K562 (cell line): ENCODE measurements around the gene ZNF213. TPM values are rescaled to one million over a fixed set of nuclear protein-coding genes. Genes with fewer than 3 reads are reported as not detected.

Source experiments
- CTBP1 ChIP-seq: fragments of 450-650 bp; IDR thresholded peaks from 2 replicates; pipeline ENCODE4 v1.6.1; 2016; ENCODE audit warnings: borderline replicate concordance
- ESRRA ChIP-seq: fragments of 450-650 bp; IDR thresholded peaks from 2 replicates; pipeline ENCODE4 v1.6.1; 2014; ENCODE audit warnings: low read depth, mild to moderate bottlenecking, moderate library complexity, borderline replicate concordance
- FOXK1 ChIP-seq: sonication (generic); formaldehyde crosslinking; IDR thresholded peaks from 2 replicates; pipeline ENCODE4 v1.8.0; 2022; ENCODE audit warnings: missing genetic modification reagents, mild to moderate bottlenecking, borderline replicate concordance
- HNRNPK ChIP-seq: fragments of 200-400 bp; formaldehyde crosslinking; IDR thresholded peaks from one replicate; pipeline ENCODE4 v1.6.1; 2018; ENCODE audit warnings: mild to moderate bottlenecking, low read depth, low read length; ENCODE audit not compliant: poor library complexity, severe bottlenecking
- KAT7 ChIP-seq: sonication (generic); formaldehyde crosslinking; IDR thresholded peaks from 2 replicates; pipeline ENCODE4 v1.8.0; 2022; ENCODE audit warnings: missing genetic modification reagents, mild to moderate bottlenecking, borderline replicate concordance
- NCOA4 ChIP-seq: fragments of 450-650 bp; IDR thresholded peaks from 2 replicates; pipeline ENCODE4 v1.6.1; 2018; ENCODE audit warnings: mild to moderate bottlenecking; ENCODE audit not compliant: partially characterized antibody
- NR0B1 ChIP-seq: fragments of 450-650 bp; IDR thresholded peaks from one replicate; pipeline ENCODE4 v1.6.1; 2018; ENCODE audit warnings: mild to moderate bottlenecking, moderate library complexity; ENCODE audit not compliant: partially characterized antibody
- PHB2 ChIP-seq: fragments of 450-650 bp; IDR thresholded peaks from 2 replicates; pipeline ENCODE4 v1.6.1; 2017; ENCODE audit warnings: low read depth
- PPARD ChIP-seq: fragments of 250-450 bp; sonication (Bioruptor Pico); IDR thresholded peaks from 2 replicates; pipeline ENCODE4 v1.8.0; 2022; ENCODE audit warnings: inconsistent platforms, mild to moderate bottlenecking, moderate library complexity
- PRDM10 ChIP-seq: fragments of 450-650 bp; IDR thresholded peaks from 2 replicates; pipeline ENCODE4 v1.6.1; 2018; ENCODE audit not compliant: partially characterized antibody
- SAFB2 ChIP-seq: fragments of 200-400 bp; formaldehyde crosslinking; IDR thresholded peaks from 2 replicates; pipeline ENCODE4 v1.6.1; 2018; ENCODE audit warnings: borderline replicate concordance, low read length, low read depth, moderate library complexity; ENCODE audit not compliant: severe bottlenecking
- TBP ChIP-seq: optimal IDR thresholded peaks from 2 replicates; pipeline ENCODE3; 2011; ENCODE audit warnings: low read depth, low read length, improper control_type of control experiment
- THAP12 ChIP-seq: fragments of 250-450 bp; sonication (Bioruptor Pico); IDR thresholded peaks from 2 replicates; pipeline ENCODE4 v1.9.0; 2021; ENCODE audit warnings: mild to moderate bottlenecking, inconsistent platforms
- U2AF1 ChIP-seq: fragments of 200-400 bp; formaldehyde crosslinking; optimal IDR thresholded peaks from 2 replicates; pipeline ENCODE3; 2017; ENCODE audit warnings: mild to moderate bottlenecking, low read depth, low read length, moderate library complexity
- ZNF146 ChIP-seq: IDR thresholded peaks from one replicate; pipeline ENCODE4 v1.6.1; 2018; ENCODE audit warnings: missing compliant biosample characterization; ENCODE audit not compliant: unreplicated experiment
- ZNF197 ChIP-seq: fragments of 200-800 bp; sonication (Bioruptor generic); IDR thresholded peaks from 2 replicates; pipeline ENCODE4 v1.6.1; 2016; ENCODE audit warnings: low read depth, missing genetic modification characterization, missing compliant biosample characterization
- ZNF785 ChIP-seq: fragments of 250-450 bp; sonication (Bioruptor Pico); IDR thresholded peaks from 2 replicates; pipeline ENCODE4 v1.4.0; 2020; ENCODE audit warnings: mild to moderate bottlenecking
- ZNF79 ChIP-seq: fragments of 250-450 bp; sonication (Bioruptor Pico); IDR thresholded peaks from 2 replicates; pipeline ENCODE4 v1.4.0; 2020; ENCODE audit warnings: low read depth, mild to moderate bottlenecking, moderate library complexity
- polyA plus RNA-seq, 8 experiments: library from polyadenylated mRNA; depleted of rRNA in 4 of 8; stranded (reverse) in 5 of 8; unstranded in 3 of 8; fragments of >200 nt; fragmentation: Nextera tagmentation in 2 of 8; fragmentation: Illumina TruSeq in 1 of 8; extraction: Ambion mirVana in 2 of 8; extraction: Trizol in 1 of 8; gene quantifications; 2 replicates each; pipeline versions ENCODE4 v1.2.1 to v1.2.3, GENCODE V29; 2011 to 2014; ENCODE audit warnings: inconsistent platforms in 1 of 8, missing spikeins in 1 of 8
- total RNA-seq, 7 experiments: library from RNA; depleted of rRNA in 6 of 7; stranded (reverse); fragments of >200 nt in 6 of 7; fragmentation: Illumina TruSeq in 2 of 7; extraction: Trizol in 2 of 7; gene quantifications; 2 replicates each; pipeline versions ENCODE4 v1.2.1 to v1.2.3, GENCODE V29; 2011 to 2021; ENCODE audit warnings: low replicate concordance in 1 of 7

Gene ZNF213
- total and polyA plus RNA-seq, 9 of the 15 experiments (the other 6 are each of a cell fraction or from before 2014, with no cell fraction given) = 0.49 to 10.0 (median 1.8) TPM

GRCh38 chr16:3158510-3159314 lies 23.9 kb downstream of the ZNF213 start (continued):
- no peak for TF ChIP-seq NR0B1
- TF ChIP-seq U2AF1 = no peak
- TF ChIP-seq ESRRA = no peak
- TF ChIP-seq HNRNPK = no peak
- no peak for TF ChIP-seq ZNF785 (CRISPR knock-in tag)
- no peak for TF ChIP-seq PHB2
- 0 out of 2 replicates have a peak, but pooled peaks have one; percentile 31 for TF ChIP-seq ZNF197 (CRISPR knock-in tag)
- TF ChIP-seq KAT7 (CRISPR knock-in tag) = no peak
- TF ChIP-seq PRDM10 = peak; percentile 70
- TF ChIP-seq PPARD (CRISPR knock-in tag) = no peak
- TF ChIP-seq SAFB2 = no peak
- no peak for TF ChIP-seq THAP12 (CRISPR knock-in tag)
- TF ChIP-seq TBP = peak; percentile 99
- TF ChIP-seq CTBP1 = peak; percentile 64; the same call in 1 of the 2 replicates
- TF ChIP-seq ZNF79 = no peak
- no peak for TF ChIP-seq NCOA4
- TF ChIP-seq FOXK1 (CRISPR knock-in tag) = no peak
- TF ChIP-seq ZNF146 = no peak
